K562 (cell line): ENCODE measurements around the gene PELI2. TPM values are rescaled to one million over a fixed set of nuclear protein-coding genes. Genes with fewer than 3 reads are reported as not detected.

Experiments
- ATAC-seq: fragments of 200-7000 bp; cut with Tn5 transposase; 3 replicates; pipeline ENCODE4 v1.9.1; 2020; ENCODE audit warnings: moderate library complexity
- BruUV-seq: library from RNA; stranded (reverse); fragments of 400-500 nt; replicated peaks from 2 replicates; lab custom pipeline; 2021; lab: Mats Ljungman, UMichigan
- CTCF ChIA-PET: fragments of 300-600 bp; formaldehyde crosslinking; extraction: SDS; loops from one replicate; lab custom pipeline; 2021; ENCODE audit warnings: low intra/inter-chr PET ratio; lab: Yijun Ruan, JAX
- POLR2A ChIA-PET: fragments of 300-600, 350-650 bp; sonication (Branson Sonifier 250); formaldehyde crosslinking; extraction: SDS; loops from one replicate; lab custom pipeline; 2021; ENCODE audit warnings: antibody characterized with exemption, inconsistent platforms; lab: Yijun Ruan, JAX
- DNase-seq, 4 experiments: peaks; one replicate each; pipeline versions ENCODE4 v3.0.0 to v3.0.0-alpha.2; 2011 to 2018; ENCODE audit warnings: low spot score in 3 of 4, mixed read lengths in 3 of 4; ENCODE audit errors: extremely low read depth in 1 of 4
- FAIRE-seq: peaks from 2 replicates; lab custom pipeline; 2011; peaks lifted over from hg19 to GRCh38; lab: Jason Lieb, UNC
- H2AFZ ChIP-seq: 2 replicates; pipeline ENCODE4 v1.6.0; 2011; ENCODE audit warnings: low read depth, low read length, control low read depth, inconsistent platforms
- H3K27ac ChIP-seq: fragments of 200-600 bp; 3 replicates; pipeline ENCODE4 v1.8.0; 2011; ENCODE audit warnings: low read depth, mild to moderate bottlenecking, control low read depth, inconsistent platforms, low read length, moderate library complexity, mixed read lengths; ENCODE audit errors: extremely low read depth
- H3K27me3 ChIP-seq, 2 experiments: fragments of 300-600 bp in 1 of 2; 2 replicates in 1 of 2; 3 replicates in 1 of 2; pipeline versions ENCODE4 v1.6.0 to v1.8.0; 2011; ENCODE audit warnings: inconsistent platforms in 2 of 2, low read length in 2 of 2, mild to moderate bottlenecking in 1 of 2, mixed read lengths in 1 of 2, moderate library complexity in 1 of 2; ENCODE audit not compliant: control insufficient read depth in 2 of 2, insufficient read depth in 2 of 2
- H3K36me3 ChIP-seq: fragments of 300-600 bp; 3 replicates; pipeline ENCODE4 v1.8.0; 2011; ENCODE audit warnings: mild to moderate bottlenecking, low read length, inconsistent platforms; ENCODE audit not compliant: control insufficient read depth, insufficient read depth
- H3K4me1 ChIP-seq, 2 experiments: fragments of 200-600 bp in 1 of 2; replicated peaks in 1 of 2; 2 replicates in 1 of 2; 3 replicates in 1 of 2; pipeline versions ENCODE4 v1.5.1 to v1.8.0; 2011; ENCODE audit warnings: inconsistent platforms in 2 of 2, low read length in 2 of 2, mild to moderate bottlenecking in 1 of 2, mixed read lengths in 1 of 2, moderate library complexity in 1 of 2; ENCODE audit not compliant: control insufficient read depth in 2 of 2, insufficient read depth in 2 of 2
- H3K4me2 ChIP-seq: 2 replicates; pipeline ENCODE4 v1.6.1; 2011; ENCODE audit warnings: low read length, control low read depth, inconsistent platforms, mixed read lengths; ENCODE audit not compliant: insufficient read depth
- H3K4me3 ChIP-seq: fragments of 200-600 bp; sonication (generic), shearing (Covaris generic); 2 replicates; pipeline ENCODE4 v1.5.1; 2016; ENCODE audit warnings: control low read depth, inconsistent platforms
- H3K79me2 ChIP-seq: fragments of 200-600 bp; 3 replicates; pipeline ENCODE4 v1.8.0; 2011; ENCODE audit warnings: low read length, inconsistent platforms; ENCODE audit not compliant: control insufficient read depth, insufficient read depth
- H3K9ac ChIP-seq, 2 experiments: 2 replicates each; pipeline versions ENCODE4 v1.6.0 to v1.6.1; 2011; ENCODE audit warnings: low read depth in 2 of 2, low read length in 2 of 2, control low read depth in 1 of 2, inconsistent platforms in 1 of 2, mild to moderate bottlenecking in 1 of 2, mixed read lengths in 1 of 2; ENCODE audit not compliant: insufficient read depth in 1 of 2
- H3K9me1 ChIP-seq: one replicate; pipeline ENCODE4 v1.6.0; 2011; ENCODE audit warnings: inconsistent platforms, mild to moderate bottlenecking, low read length, moderate library complexity; ENCODE audit not compliant: control insufficient read depth, insufficient read depth
- H3K9me3 ChIP-seq: replicated peaks from 2 replicates; pipeline ENCODE4 v1.5.1; 2011; ENCODE audit warnings: low read depth, low read length, inconsistent platforms; ENCODE audit not compliant: control insufficient read depth, insufficient read depth
- H4K20me1 ChIP-seq: replicated peaks from 2 replicates; pipeline ENCODE4 v1.6.1; 2011; ENCODE audit warnings: low read length, inconsistent platforms, mixed read lengths; ENCODE audit not compliant: control insufficient read depth, insufficient read depth
- ESRRB ChIP-seq: fragments of 250-450 bp; sonication (Bioruptor Pico); IDR thresholded peaks from 2 replicates; pipeline ENCODE4 v1.5.0; 2020; ENCODE audit warnings: mild to moderate bottlenecking, moderate library complexity, borderline replicate concordance
- FOXK1 ChIP-seq: sonication (generic); formaldehyde crosslinking; IDR thresholded peaks from 2 replicates; pipeline ENCODE4 v1.8.0; 2022; ENCODE audit warnings: missing genetic modification reagents, mild to moderate bottlenecking, borderline replicate concordance
- GMEB1 ChIP-seq: fragments of 250-450 bp; sonication (Bioruptor Pico); IDR thresholded peaks from 2 replicates; pipeline ENCODE4 v1.4.0; 2020; ENCODE audit warnings: mild to moderate bottlenecking
- MYBL2 ChIP-seq, 2 experiments: fragments of 450-650 bp in 1 of 2; sonication (generic) in 1 of 2; formaldehyde crosslinking in 1 of 2; IDR thresholded peaks; 2 replicates each; pipeline versions ENCODE4 v1.6.1 to v1.8.1; 2017 to 2022; ENCODE audit warnings: borderline replicate concordance in 1 of 2, inconsistent platforms in 1 of 2, low read depth in 1 of 2, mild to moderate bottlenecking in 1 of 2, missing genetic modification reagents in 1 of 2, moderate library complexity in 1 of 2
- NFIX ChIP-seq: fragments of 250-450 bp; sonication (Bioruptor Pico); IDR thresholded peaks from 2 replicates; pipeline ENCODE4 v1.4.0; 2020; ENCODE audit warnings: low read depth, mild to moderate bottlenecking, moderate library complexity
- NR4A1 ChIP-seq, 2 experiments: fragments of 250-450 bp in 1 of 2; fragments of 450-650 bp in 1 of 2; sonication (Bioruptor Pico) in 1 of 2; IDR thresholded peaks; 2 replicates each; pipeline versions ENCODE4 v1.4.0 to v1.6.1; 2016 to 2020; ENCODE audit warnings: mild to moderate bottlenecking in 2 of 2, missing compliant biosample characterization in 1 of 2, missing genetic modification characterization in 1 of 2, moderate library complexity in 1 of 2
- PATZ1 ChIP-seq: fragments of 250-450 bp; sonication (Bioruptor Pico); IDR thresholded peaks from 2 replicates; pipeline ENCODE4 v1.5.0; 2020; ENCODE audit warnings: mild to moderate bottlenecking, borderline replicate concordance
- POLR3G ChIP-seq: IDR thresholded peaks from 2 replicates; pipeline ENCODE4 v1.6.1; 2011; ENCODE audit not compliant: insufficient read length, insufficient replicate concordance; ENCODE audit errors: extremely low read depth
- RBFOX2 ChIP-seq: fragments of 200-400 bp; formaldehyde crosslinking; IDR thresholded peaks from 2 replicates; pipeline ENCODE4 v1.6.1; 2017; ENCODE audit warnings: low read depth, mild to moderate bottlenecking, low read length, moderate library complexity
- RNF2 ChIP-seq: sonication (generic); IDR thresholded peaks from 2 replicates; pipeline ENCODE4 v1.6.1; 2016
- TCFL5 ChIP-seq: fragments of 250-450 bp; sonication (Bioruptor Pico); conservative IDR thresholded peaks from 2 replicates; pipeline ENCODE4 v1.6.1; 2021; ENCODE audit warnings: mild to moderate bottlenecking, moderate library complexity, matching md5 sums
- TFAP4 ChIP-seq: sonication (generic); formaldehyde crosslinking; IDR thresholded peaks from 2 replicates; pipeline ENCODE4 v1.8.0; 2022; ENCODE audit warnings: missing genetic modification reagents, mild to moderate bottlenecking, moderate library complexity, borderline replicate concordance
- ZBTB1 ChIP-seq: sonication (generic); formaldehyde crosslinking; IDR thresholded peaks from 2 replicates; pipeline ENCODE4 v1.8.1; 2023; ENCODE audit warnings: missing genetic modification reagents, low read depth, mild to moderate bottlenecking, borderline replicate concordance
- ZFP30 ChIP-seq: fragments of 250-450 bp; sonication (Bioruptor Pico); IDR thresholded peaks from 2 replicates; pipeline ENCODE4 v1.8.0; 2022; ENCODE audit warnings: moderate library complexity, mild to moderate bottlenecking, inconsistent platforms, borderline replicate concordance
- WGBS: fragments of 100-300 bp; shearing (Covaris generic); methylation state at CpG from one replicate; pipeline ENCODE4 v1.1.6; 2016; ENCODE audit warnings: low coverage, mixed read lengths; ENCODE audit not compliant: insufficient coverage; ENCODE audit errors: missing lambda C conversion rate; 5-methylcytosine and 5-hydroxymethylcytosine counted together
- in situ Hi-C: fragments of 300-500 bp; cut with MboI; formaldehyde crosslinking; loops from 4 replicates; pipeline ENCODE4 v1.15.0; 2018; ENCODE audit warnings: inconsistent platforms, mixed read lengths
- intact Hi-C: fragments of 100-400 bp; cut with micrococcal nuclease; formaldehyde crosslinking; loops from 2 replicates; pipeline ENCODE4 v1.14.2; 2022
- polyA plus RNA-seq, 8 experiments: library from polyadenylated mRNA; depleted of rRNA in 4 of 8; stranded (reverse) in 5 of 8; unstranded in 3 of 8; fragments of >200 nt; fragmentation: Nextera tagmentation in 2 of 8; fragmentation: Illumina TruSeq in 1 of 8; extraction: Ambion mirVana in 2 of 8; extraction: Trizol in 1 of 8; gene quantifications; 2 replicates each; pipeline versions ENCODE4 v1.2.1 to v1.2.3, GENCODE V29; 2011 to 2014; ENCODE audit warnings: inconsistent platforms in 1 of 8, missing spikeins in 1 of 8
- total RNA-seq, 7 experiments: library from RNA; depleted of rRNA in 6 of 7; stranded (reverse); fragments of >200 nt in 6 of 7; fragmentation: Illumina TruSeq in 2 of 7; extraction: Trizol in 2 of 7; gene quantifications; 2 replicates each; pipeline versions ENCODE4 v1.2.1 to v1.2.3, GENCODE V29; 2011 to 2021; ENCODE audit warnings: low replicate concordance in 1 of 7

PELI2 gene
- total and polyA plus RNA-seq, 9 of the 15 experiments (the other 6 are each of a cell fraction or from before 2014, with no cell fraction given): 0.20 to 1.5 (median 0.44) TPM

GRCh38 chr14:56118611-56119181 is 485 bp downstream of the PELI2 start:
- no CpG with 5 or more reads among the region's 87 CpGs for WGBS
- Histone ChIP-seq H3K9me1 (no peaks in the 10 kb centered on the region), H3K36me3 (no peaks in the 10 kb centered on the region), H3K4me2 (peak overlapping the region; percentile 46; the same call in 1 of the 2 replicates), H3K9me3 (no peaks in the 10 kb centered on the region), H4K20me1 (no peaks in the 10 kb centered on the region), H3K27ac (no peak overlapping the region), H3K79me2 (no peaks in the 10 kb centered on the region), H2AFZ (peak overlapping the region; percentile 51; the same call in 1 of the 2 replicates), H3K4me3 (peak overlapping the region; percentile 48), H3K27me3 (peaks cover 5 to 13% of the 10 kb centered on the region in 2 experiments), H3K4me1 (peaks cover 0 to 19% of the 10 kb centered on the region in 2 experiments; a peak in 2 of 5 replicates), H3K9ac (peak overlapping the region in 1 of 2 experiments; percentile 71; a peak in 2 of 4 replicates)
- ATAC-seq: peak; percentile 11; the same call in 2 of the 3 replicates
- FAIRE-seq: no peak
- DNase-seq: peak in 2 of 4 experiments; percentile 12 to 19
- in situ Hi-C loops (no loop called here), intact Hi-C loops (loop anchor here (10.0 kb wide), 1 partner anchor 106 kb away; no protein-coding TSS in a partner anchor)
- CTCF ChIA-PET: no interaction called here
- no TSS peak for BruUV-seq
- POLR2A ChIA-PET: interaction anchor here (0.6 kb wide), 1 partner anchor 209 kb away, joined by 3 read pairs; no protein-coding TSS in a partner anchor
- TF ChIP-seq ESRRB (CRISPR knock-in tag) (no peak), MYBL2 (IDR thresholded peaks at IDR 0.05; ENCODE audit: low read depth) (no peak), MYBL2 (CRISPR knock-in tag; IDR thresholded peaks at IDR 0.05; ENCODE audit: borderline replicate concordance) (no peak), POLR3G (no peak), NFIX (CRISPR knock-in tag) (no peak), ZBTB1 (CRISPR knock-in tag) (no peak), FOXK1 (CRISPR knock-in tag) (no peak), ZFP30 (no peak), NR4A1 (CRISPR knock-in tag; IDR thresholded peaks at IDR 0.05) (no peak), NR4A1 (tag; IDR thresholded peaks at IDR 0.05) (no peak), GMEB1 (no peak), PATZ1 (no peak), TFAP4 (CRISPR knock-in tag) (no peak), TCFL5 (CRISPR knock-in tag) (no peak), RNF2 (0 out of 2 replicates have a peak, but pooled peaks have one; percentile 24), RBFOX2 (peak; percentile 9; the same call in 1 of the 2 replicates)
